HepG2 (cell line): ENCODE measurements around the gene TFDP1. TPM values are rescaled to one million over a fixed set of nuclear protein-coding genes. Genes with fewer than 3 reads are reported as not detected.

Experiments used
- ATAC-seq: fragments of 200-7000 bp; cut with Tn5 transposase; 3 replicates; pipeline ENCODE4 v1.9.1; 2020; ENCODE audit warnings: mild to moderate bottlenecking, moderate library complexity
- BruUV-seq: library from RNA; stranded (reverse); fragments of 400-500 nt; replicated peaks from 2 replicates; lab custom pipeline; 2021; lab: Mats Ljungman, UMichigan
- CTCF ChIA-PET: fragments of 300-600 bp; formaldehyde crosslinking; extraction: SDS; loops from one replicate; lab custom pipeline; 2021; ENCODE audit warnings: low total read pairs, inconsistent platforms, low intra/inter-chr PET ratio; lab: Yijun Ruan, JAX
- POLR2A ChIA-PET: fragments of 350-600 bp; sonication (Branson Sonifier 250); formaldehyde crosslinking; loops from one replicate; lab custom pipeline; 2020; ENCODE audit warnings: antibody characterized with exemption, inconsistent platforms; lab: Yijun Ruan, JAX
- DNase-seq: peaks from one replicate; pipeline ENCODE4 v3.0.0-alpha.2; 2015; ENCODE audit warnings: low spot score
- FAIRE-seq: peaks from 3 replicates; lab custom pipeline; 2011; peaks lifted over from hg19 to GRCh38; lab: Jason Lieb, UNC
- H2AFZ ChIP-seq: one replicate; pipeline ENCODE4 v1.6.1; 2011; ENCODE audit warnings: low read length, inconsistent platforms
- H3K27ac ChIP-seq: fragments of 300-600 bp; 3 replicates; pipeline ENCODE4 v1.8.0; 2011; ENCODE audit warnings: mixed run types, mild to moderate bottlenecking, mixed read lengths, low read length, inconsistent platforms; ENCODE audit not compliant: insufficient read depth; ENCODE audit errors: extremely low read length
- H3K27me3 ChIP-seq, 2 experiments: fragments of 200-600 bp in 1 of 2; 2 replicates in 1 of 2; 3 replicates in 1 of 2; pipeline versions ENCODE4 v1.6.0 to v1.8.0; 2011; ENCODE audit warnings: low read length in 2 of 2, mild to moderate bottlenecking in 2 of 2, moderate library complexity in 2 of 2, inconsistent platforms in 1 of 2; ENCODE audit not compliant: insufficient read depth in 2 of 2, control insufficient read depth in 1 of 2
- H3K36me3 ChIP-seq, 2 experiments: fragments of 200-600 bp in 1 of 2; replicated peaks in 1 of 2; 2 replicates in 1 of 2; 3 replicates in 1 of 2; pipeline versions ENCODE4 v1.5.1 to v1.8.0; 2011; ENCODE audit warnings: low read length in 2 of 2, inconsistent platforms in 1 of 2; ENCODE audit not compliant: insufficient read depth in 2 of 2, control insufficient read depth in 1 of 2
- H3K4me1 ChIP-seq: 2 replicates; pipeline ENCODE4 v1.5.1; 2012; ENCODE audit warnings: low read length, inconsistent platforms; ENCODE audit not compliant: insufficient read depth
- H3K4me2 ChIP-seq: 2 replicates; pipeline ENCODE4 v1.6.0; 2011; ENCODE audit warnings: low read depth, low read length, inconsistent platforms
- H3K4me3 ChIP-seq, 3 experiments: fragments of 200-600 bp in 1 of 3; sonication (generic), shearing (Covaris generic) in 1 of 3; replicated peaks in 1 of 3; 2 replicates each; pipeline ENCODE4 v1.5.1; 2011 to 2016; ENCODE audit warnings: low read length in 3 of 3, inconsistent platforms in 2 of 3, low read depth in 2 of 3, mild to moderate bottlenecking in 2 of 3, control low read depth in 1 of 3, mixed read lengths in 1 of 3; ENCODE audit not compliant: insufficient read depth in 1 of 3
- H3K79me2 ChIP-seq: one replicate; pipeline ENCODE4 v1.6.1; 2011; ENCODE audit warnings: low read length, inconsistent platforms; ENCODE audit not compliant: insufficient read depth
- H3K9ac ChIP-seq: 2 replicates; pipeline ENCODE4 v1.6.0; 2011; ENCODE audit warnings: mild to moderate bottlenecking, low read depth, low read length, inconsistent platforms; ENCODE audit not compliant: insufficient read depth
- H3K9me3 ChIP-seq: 2 replicates; pipeline ENCODE4 v1.5.1; 2012; ENCODE audit warnings: mild to moderate bottlenecking, low read length
- H4K20me1 ChIP-seq: 2 replicates; pipeline ENCODE4 v1.6.0; 2011; ENCODE audit warnings: inconsistent platforms, mild to moderate bottlenecking, low read length, moderate library complexity; ENCODE audit not compliant: insufficient read depth
- AGO2 ChIP-seq: fragments of 200-400 bp; formaldehyde crosslinking; optimal IDR thresholded peaks from 2 replicates; pipeline ENCODE3; 2017; ENCODE audit warnings: mild to moderate bottlenecking, low read depth, low read length, moderate library complexity
- FOSL2 ChIP-seq: sonication (generic); formaldehyde crosslinking; IDR thresholded peaks from 2 replicates; pipeline ENCODE4 v1.4.0; 2020; ENCODE audit warnings: missing genetic modification reagents
- GATA4 ChIP-seq: sonication (generic); IDR thresholded peaks from 2 replicates; pipeline ENCODE4 v1.6.1; 2016; ENCODE audit warnings: antibody characterized with exemption, low read depth, borderline replicate concordance
- MTF1 ChIP-seq: sonication (generic); formaldehyde crosslinking; IDR thresholded peaks from 2 replicates; pipeline ENCODE4 v1.5.0; 2020; ENCODE audit warnings: missing genetic modification reagents
- NR1H2 ChIP-seq: sonication (generic); formaldehyde crosslinking; IDR thresholded peaks from 2 replicates; pipeline ENCODE4 v1.8.1; 2022; ENCODE audit warnings: low read depth, missing genetic modification reagents, borderline replicate concordance
- SALL1 ChIP-seq: sonication (generic); formaldehyde crosslinking; IDR thresholded peaks from 2 replicates; pipeline ENCODE4 v1.8.0; 2022; ENCODE audit warnings: mild to moderate bottlenecking, missing genetic modification reagents
- SAP130 ChIP-seq: IDR thresholded peaks from 2 replicates; pipeline ENCODE4 v1.6.1; 2016; ENCODE audit warnings: low read depth
- SOX6 ChIP-seq, 2 experiments: fragments of 450-650 bp in 1 of 2; sonication (generic) in 1 of 2; formaldehyde crosslinking in 1 of 2; IDR thresholded peaks; 2 replicates each; pipeline versions ENCODE4 v1.4.0 to v1.6.1; 2017 to 2020; ENCODE audit warnings: antibody characterized with exemption in 1 of 2, mild to moderate bottlenecking in 1 of 2, missing genetic modification reagents in 1 of 2
- TEAD3 ChIP-seq: optimal IDR thresholded peaks from 2 replicates; pipeline ENCODE3; 2016; ENCODE audit warnings: borderline replicate concordance
- TSC22D2 ChIP-seq: sonication (generic); formaldehyde crosslinking; IDR thresholded peaks from 2 replicates; pipeline ENCODE4 v1.5.1; 2020; ENCODE audit warnings: missing genetic modification reagents, mild to moderate bottlenecking, borderline replicate concordance
- ZNF121 ChIP-seq: sonication (generic); formaldehyde crosslinking; IDR thresholded peaks from 2 replicates; pipeline ENCODE4 v1.5.0; 2020; ENCODE audit warnings: mild to moderate bottlenecking, missing genetic modification reagents
- ZNF142 ChIP-seq: sonication (generic); formaldehyde crosslinking; IDR thresholded peaks from 2 replicates; pipeline ENCODE4 v1.4.0; 2020; ENCODE audit warnings: missing genetic modification reagents
- ZNF276 ChIP-seq: sonication (generic); formaldehyde crosslinking; IDR thresholded peaks from 2 replicates; pipeline ENCODE4 v1.4.0; 2020; ENCODE audit warnings: mild to moderate bottlenecking, low read depth, missing genetic modification reagents
- ZNF354B ChIP-seq: sonication (generic); formaldehyde crosslinking; IDR thresholded peaks from 2 replicates; pipeline ENCODE4 v1.8.0; 2022; ENCODE audit warnings: mild to moderate bottlenecking, missing genetic modification reagents
- ZNF556 ChIP-seq: sonication (generic); formaldehyde crosslinking; IDR thresholded peaks from 2 replicates; pipeline ENCODE4 v1.4.0; 2020; ENCODE audit warnings: mild to moderate bottlenecking, missing genetic modification reagents, borderline replicate concordance
- ZNF564 ChIP-seq: sonication (generic); formaldehyde crosslinking; IDR thresholded peaks from 2 replicates; pipeline ENCODE4 v1.8.1; 2023; ENCODE audit warnings: mild to moderate bottlenecking, missing genetic modification reagents
- WGBS: methylation state at CpG from one replicate; pipeline ENCODE4 v1.1.6; 2017; ENCODE audit warnings: low lambda C conversion rate; 5-methylcytosine and 5-hydroxymethylcytosine counted together
- in situ Hi-C: cut with HindIII; loops from 2 replicates; pipeline ENCODE4 v1.10.0; 2017; ENCODE audit warnings: low pct_unique_long_range_greater_than_20kb; ENCODE audit not compliant: extremely low pct_ligation_motif_present
- intact Hi-C: fragments of 100-400 bp; cut with micrococcal nuclease; formaldehyde crosslinking; loops from one replicate; pipeline ENCODE4 v1.10.0; 2022; ENCODE audit not compliant: unreplicated experiment
- polyA plus RNA-seq, 8 experiments: library from polyadenylated mRNA; depleted of rRNA in 3 of 8; stranded (reverse) in 7 of 8; unstranded in 1 of 8; fragments of >200 nt; fragmentation: Illumina TruSeq in 4 of 8; extraction: Trizol in 4 of 8; gene quantifications; 2 replicates each; pipeline versions ENCODE4 v1.2.1 to v1.2.3, GENCODE V29; 2011 to 2016; ENCODE audit warnings: low read depth in 4 of 8, missing spikeins in 1 of 8, mixed read lengths in 1 of 8; ENCODE audit not compliant: insufficient read depth in 1 of 8
- total RNA-seq, 5 experiments: library from RNA; depleted of rRNA; stranded (reverse); fragments of >200 nt; fragmentation: Illumina TruSeq; extraction: Trizol; gene quantifications; 2 replicates each; pipeline ENCODE4 v1.2.3, GENCODE V29; 2016; ENCODE audit warnings: low read depth in 1 of 5
- TF ChIP-seq, protein P1 (sequence below): sonication (generic); formaldehyde crosslinking; IDR thresholded peaks from 2 replicates; pipeline ENCODE4 v1.8.1; 2023; ENCODE audit warnings: mild to moderate bottlenecking, missing genetic modification reagents

TFDP1 gene
- total and polyA plus RNA-seq, 2 of the 13 experiments (the other 11 are each of a cell fraction or from before 2014, with no cell fraction given), result 38.0 to 84.2 TPM

- no peaks in the 10 kb centered on the region for H3K27me3 ChIP-seq
- H3K4me1 ChIP-seq, result peaks cover 5% of the 10 kb centered on the region
- no peak overlapping the region for H2AFZ ChIP-seq
- peaks cover 5% of the 10 kb centered on the region for H3K9me3 ChIP-seq
- H3K4me3 ChIP-seq, result no peak overlapping the region
- no peaks in the 10 kb centered on the region for H3K36me3 ChIP-seq
- BruUV-seq, result no TSS peak
- ATAC-seq, result no peak
- no peaks in the 10 kb centered on the region for H4K20me1 ChIP-seq
- H3K4me2 ChIP-seq, result no peak overlapping the region
- CTCF ChIA-PET, result no interaction called here
- H3K79me2 ChIP-seq, result no peaks in the 10 kb centered on the region
- POLR2A ChIA-PET, result no interaction called here
- FAIRE-seq, result no peak
- in situ Hi-C loops, result no loop called here
- no peak overlapping the region for H3K9ac ChIP-seq
- no peak overlapping the region for H3K27ac ChIP-seq
- intact Hi-C loops, result no loop called here
- WGBS, result 60% methylated on average over 3 of the region's 3 CpGs
- no peak for DNase-seq
- TF ChIP-seq ZNF121 (CRISPR knock-in tag), result no peak
- TF ChIP-seq ZNF142, result no peak
- TF ChIP-seq GATA4, result no peak
- TF ChIP-seq, protein P1, sequence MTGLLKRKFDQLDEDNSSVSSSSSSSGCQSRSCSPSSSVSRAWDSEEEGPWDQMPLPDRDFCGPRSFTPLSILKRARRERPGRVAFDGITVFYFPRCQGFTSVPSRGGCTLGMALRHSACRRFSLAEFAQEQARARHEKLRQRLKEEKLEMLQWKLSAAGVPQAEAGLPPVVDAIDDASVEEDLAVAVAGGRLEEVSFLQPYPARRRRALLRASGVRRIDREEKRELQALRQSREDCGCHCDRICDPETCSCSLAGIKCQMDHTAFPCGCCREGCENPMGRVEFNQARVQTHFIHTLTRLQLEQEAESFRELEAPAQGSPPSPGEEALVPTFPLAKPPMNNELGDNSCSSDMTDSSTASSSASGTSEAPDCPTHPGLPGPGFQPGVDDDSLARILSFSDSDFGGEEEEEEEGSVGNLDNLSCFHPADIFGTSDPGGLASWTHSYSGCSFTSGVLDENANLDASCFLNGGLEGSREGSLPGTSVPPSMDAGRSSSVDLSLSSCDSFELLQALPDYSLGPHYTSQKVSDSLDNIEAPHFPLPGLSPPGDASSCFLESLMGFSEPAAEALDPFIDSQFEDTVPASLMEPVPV (CRISPR knock-in tag), result no peak
- no peak for TF ChIP-seq MTF1 (CRISPR knock-in tag)
- TF ChIP-seq TEAD3 (CRISPR knock-in tag), result no peak
- TF ChIP-seq SALL1 (CRISPR knock-in tag), result no peak
- TF ChIP-seq ZNF276, result no peak
- no peak for TF ChIP-seq NR1H2 (CRISPR knock-in tag)
- no peak for TF ChIP-seq SOX6 (IDR thresholded peaks at IDR 0.05)
- no peak for TF ChIP-seq SOX6 (CRISPR knock-in tag; IDR thresholded peaks at IDR 0.05)
- TF ChIP-seq ZNF354B (CRISPR knock-in tag), result no peak
- TF ChIP-seq FOSL2 (CRISPR knock-in tag), result no peak
- no peak for TF ChIP-seq SAP130 (CRISPR knock-in tag)
- TF ChIP-seq TSC22D2 (CRISPR knock-in tag), result no peak
- TF ChIP-seq ZNF564 (CRISPR knock-in tag), result no peak
- TF ChIP-seq AGO2, result no peak
- no peak for TF ChIP-seq ZNF556
Observed at GRCh38 chr13:113573065-113573464, 11.5 kb upstream of the TFDP1 start.
